Measurements from ENCODE around the gene PRKCE.
A peak's percentile ranks its signal among the peaks of the same experiment; 100 is the strongest.

Gene PRKCE

DNA sequence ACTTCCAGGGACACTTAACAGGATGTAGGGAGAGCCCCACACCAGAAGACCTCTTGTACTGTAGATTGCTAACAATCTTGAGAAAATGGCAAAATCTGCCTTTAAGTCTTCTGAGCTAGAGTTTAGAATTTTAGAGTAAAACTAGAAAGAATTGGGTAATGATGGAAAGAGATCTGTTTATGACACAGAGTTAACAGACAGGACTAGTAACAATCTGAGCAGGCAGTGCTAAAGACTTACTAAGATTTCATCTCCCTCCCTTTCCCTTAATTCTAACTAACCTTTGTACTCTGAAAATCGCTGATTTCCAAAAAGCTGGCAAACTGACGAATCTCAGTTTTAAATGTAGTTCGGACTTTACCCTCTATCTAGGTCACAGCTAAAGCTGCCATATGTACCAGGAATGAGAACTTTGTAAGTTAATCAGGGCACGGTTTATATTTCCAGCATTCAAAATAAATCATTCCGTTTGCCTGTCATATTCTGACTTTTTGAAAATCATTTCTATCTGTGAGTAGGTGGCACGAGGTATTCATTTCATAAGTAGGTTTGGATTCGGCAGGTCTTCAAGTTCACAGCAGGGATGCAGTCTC is 389.2 kb downstream of the PRKCE start:
- DNase-seq (ENCODE audit: low read depth, low spot score), result no peak

DNA sequence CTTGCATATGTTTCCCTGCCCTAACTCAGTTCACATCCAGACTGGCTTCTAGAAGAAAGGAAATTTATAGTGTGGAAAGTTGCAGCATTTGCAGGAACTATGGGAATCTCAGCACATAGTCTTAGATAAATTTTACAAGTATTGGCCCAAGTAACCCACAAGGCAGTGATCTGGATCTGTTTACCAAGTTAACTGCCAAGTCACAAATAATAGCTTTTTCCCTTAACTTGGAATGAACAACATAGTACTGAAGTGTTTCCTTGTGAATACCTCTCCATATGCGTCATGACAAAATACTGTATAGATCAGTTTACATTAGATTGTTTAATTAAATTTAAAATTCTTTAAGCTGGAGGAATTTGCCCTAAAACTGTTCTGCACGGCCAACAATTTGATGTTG is 390.0 kb downstream of the PRKCE start:
- DNase-seq (ENCODE audit: low read depth, low spot score), result no peak

DNA sequence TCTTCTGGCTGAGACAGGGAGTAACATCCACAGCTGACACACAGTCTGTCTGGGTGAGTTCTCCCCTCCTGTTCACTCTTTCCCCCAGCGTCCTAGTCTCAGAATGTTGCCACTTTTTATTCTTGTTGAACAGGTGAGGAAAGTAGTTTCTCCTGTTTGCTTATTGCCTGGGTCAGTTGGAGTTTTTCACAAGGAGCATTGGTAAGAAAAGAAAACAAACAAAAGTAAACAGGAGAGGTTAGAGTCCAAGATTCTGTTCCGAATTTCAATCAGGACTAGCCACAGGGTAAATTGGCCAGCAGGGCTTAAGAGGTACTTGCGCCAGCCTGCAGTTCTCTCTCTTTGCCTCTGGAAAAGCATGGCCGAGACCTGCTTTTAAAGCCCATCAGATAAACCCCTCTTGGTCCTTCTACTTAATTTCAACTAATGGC is 390.7 kb downstream of the PRKCE start:
- DNase-seq (ENCODE audit: low read depth, low spot score), result no peak

DNA sequence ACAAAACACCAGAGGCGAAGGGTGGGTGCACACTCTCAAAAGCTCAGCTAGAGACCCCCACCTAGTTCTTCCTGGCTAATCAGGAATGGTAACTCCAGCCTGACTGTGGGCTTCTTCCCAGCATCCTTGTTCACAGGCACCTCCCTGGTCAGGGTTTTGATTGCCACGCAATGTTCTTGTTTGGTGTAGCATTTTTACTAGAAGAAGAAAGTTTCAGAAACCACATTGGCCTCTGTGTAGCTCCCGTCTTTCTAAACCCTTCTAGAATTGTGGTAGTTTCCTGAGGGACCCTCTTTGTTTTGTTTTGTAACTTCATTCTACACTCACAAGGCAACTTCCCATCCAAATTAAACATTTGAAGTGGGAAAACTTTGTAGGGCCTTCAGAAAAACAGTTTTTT is 391.2 kb downstream of the PRKCE start:
- DNase-seq (ENCODE audit: low read depth, low spot score), result no peak

DNA sequence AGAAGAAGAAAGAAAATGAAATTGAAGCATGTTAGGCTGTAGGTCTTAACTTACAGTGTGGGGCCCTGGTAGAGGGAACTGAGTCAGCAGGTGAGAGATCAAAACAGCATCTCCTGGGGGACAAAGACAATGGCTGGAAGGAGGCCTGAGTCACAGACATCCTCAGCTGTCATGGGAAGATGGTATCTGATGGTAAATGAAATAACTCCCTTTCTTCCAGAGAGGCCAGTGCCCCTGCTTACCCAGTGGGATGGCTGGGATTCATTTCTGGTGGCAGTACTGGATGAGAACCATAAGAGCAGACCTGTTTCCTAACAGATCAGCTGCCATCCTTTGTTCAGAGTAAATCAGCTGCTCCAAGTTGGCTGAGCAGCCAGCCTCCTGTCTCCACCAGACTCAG is 394.4 kb downstream of the PRKCE start:
- DNase-seq (ENCODE audit: low read depth, low spot score), result no peak

DNA sequence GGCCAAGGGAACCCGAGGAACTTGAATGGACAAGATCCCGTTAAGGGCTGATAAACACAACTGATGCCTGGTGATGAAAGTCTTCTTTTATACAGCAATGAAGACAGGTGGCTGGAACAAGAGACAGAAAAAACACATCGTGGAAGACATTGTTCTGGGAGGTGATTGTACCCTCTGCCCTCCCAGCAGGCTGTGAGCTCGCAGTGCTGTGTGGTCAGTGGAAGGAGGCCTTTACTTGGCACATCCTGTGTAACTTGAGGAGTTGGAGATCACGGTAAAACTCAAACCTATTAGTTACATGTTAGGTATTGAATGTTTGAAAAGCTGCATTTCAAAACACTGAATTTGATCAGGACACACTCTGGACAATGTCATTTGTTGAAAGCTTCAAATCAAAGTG is 395.8 kb downstream of the PRKCE start:
- no peak for DNase-seq (ENCODE audit: low read depth, low spot score)

DNA sequence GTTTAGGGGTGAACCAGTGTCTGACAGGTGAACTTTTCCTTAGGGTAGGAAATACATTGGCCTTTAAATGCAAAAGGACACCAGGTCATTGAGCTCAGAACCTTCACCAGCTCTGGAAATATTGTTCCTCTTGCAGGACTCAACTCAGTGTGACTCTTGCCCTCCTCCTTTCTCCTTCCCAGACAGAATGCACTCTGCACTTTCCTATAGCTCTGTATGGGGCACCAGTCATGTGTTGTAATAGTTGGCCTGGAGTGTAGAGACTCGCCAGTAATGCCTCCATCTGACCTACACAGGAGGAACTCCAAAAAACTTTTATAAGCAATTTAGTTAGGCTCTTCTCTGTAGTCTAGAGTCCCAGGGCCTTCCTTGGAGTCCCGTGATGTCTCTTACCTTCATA is 397.2 kb downstream of the PRKCE start:
- no peak for DNase-seq (ENCODE audit: low read depth, low spot score)

DNA sequence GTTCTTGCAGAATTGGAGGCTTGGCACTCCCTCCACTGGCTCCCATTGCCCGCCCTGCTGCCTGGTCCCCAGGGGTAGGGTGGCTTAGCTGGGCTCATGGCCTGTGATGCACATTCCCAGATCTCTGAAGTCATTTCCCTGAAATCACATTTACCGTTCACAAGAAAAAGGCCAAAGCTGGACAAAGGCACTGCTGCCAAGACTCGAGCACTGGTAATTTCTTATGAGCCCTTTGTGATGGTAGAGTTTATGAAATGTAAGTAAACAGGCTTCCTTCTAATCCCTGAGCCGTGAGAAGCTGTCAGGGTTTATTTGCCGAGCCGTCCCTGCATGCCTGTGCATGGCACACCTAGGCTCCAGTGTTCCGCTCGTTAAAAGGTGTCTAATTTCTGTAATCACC is 398.6 kb downstream of the PRKCE start:
- no peak for DNase-seq (ENCODE audit: low read depth, low spot score)

DNA sequence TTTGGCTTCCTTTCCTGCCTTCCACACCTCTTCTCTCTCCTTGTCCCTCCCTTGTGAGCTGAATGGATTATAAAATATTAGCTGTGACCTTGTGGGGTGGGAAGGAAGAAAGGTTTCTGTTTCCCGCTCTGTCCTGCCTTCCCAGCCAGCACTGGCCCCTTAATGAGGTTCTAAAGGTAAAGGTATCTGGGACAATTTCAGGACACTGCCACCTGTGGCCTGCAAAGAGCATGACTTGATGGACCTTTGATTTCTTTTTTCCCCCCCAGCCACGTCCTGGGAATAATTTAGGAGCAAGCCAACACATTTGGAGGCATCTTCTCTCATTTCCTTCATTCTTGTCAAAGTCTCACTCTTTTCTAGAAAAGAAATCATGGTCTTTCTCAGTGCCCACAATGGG is 399.0 kb downstream of the PRKCE start:
- DNase-seq (ENCODE audit: low read depth, low spot score), result no peak

DNA sequence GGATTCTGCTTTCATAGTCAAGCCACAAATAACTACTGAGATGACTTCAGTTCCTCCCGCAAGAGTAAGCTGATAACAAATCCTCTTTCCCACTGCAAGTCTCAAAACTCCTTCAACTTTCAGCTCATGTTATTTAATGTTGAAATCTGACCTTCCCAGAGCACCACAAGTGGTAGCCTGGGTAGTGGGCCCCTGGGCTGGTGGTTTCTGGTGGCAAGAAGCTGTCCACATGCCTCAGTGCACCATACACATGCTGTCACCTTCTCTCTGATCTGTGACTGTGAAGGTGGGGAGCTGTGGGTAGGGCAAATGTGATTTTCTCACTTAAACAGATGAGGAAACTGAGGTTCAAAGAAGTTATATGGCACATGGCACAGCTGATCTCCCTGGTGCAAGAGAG is 399.6 kb downstream of the PRKCE start:
- DNase-seq (ENCODE audit: low read depth, low spot score), result no peak

DNA sequence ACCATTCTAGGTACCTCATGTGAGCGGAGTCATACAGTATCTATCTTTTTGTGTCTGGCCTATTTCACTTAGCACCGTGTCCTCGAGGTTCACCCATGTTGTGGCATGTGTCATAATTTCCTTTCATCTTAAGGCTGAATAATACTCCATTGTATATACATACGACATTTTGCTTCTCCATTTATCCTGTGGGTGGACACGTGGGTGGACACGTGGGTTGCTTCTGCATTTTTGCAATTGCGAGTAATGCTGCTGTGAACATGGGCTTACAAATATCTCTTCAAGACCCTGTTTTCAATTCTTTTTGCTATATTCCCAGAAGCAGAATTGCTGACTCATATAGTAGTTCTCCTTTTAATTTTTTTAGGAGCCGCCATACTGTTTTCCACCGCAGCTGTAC is 402.1 kb downstream of the PRKCE start:
- no peak for DNase-seq (ENCODE audit: low read depth, low spot score)

DNA sequence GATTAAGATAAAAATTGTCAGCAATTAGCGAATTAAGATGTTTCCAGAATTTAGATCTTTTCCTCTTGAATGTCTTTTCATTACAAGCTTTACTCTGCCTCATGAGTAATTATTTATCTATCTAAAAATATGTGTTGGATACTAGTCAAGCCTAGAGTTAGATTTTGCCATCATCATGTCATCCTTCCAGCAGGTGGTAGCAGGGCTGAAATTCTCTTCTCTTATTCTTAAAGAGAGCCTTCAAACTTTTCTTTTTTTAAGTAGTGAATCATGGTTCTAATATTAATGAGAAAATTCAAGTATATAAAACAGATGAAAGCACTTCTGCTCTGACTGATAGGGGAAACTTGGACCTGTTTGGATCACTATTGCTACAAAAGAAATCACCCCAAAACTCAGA is 405.1 kb downstream of the PRKCE start:
- DNase-seq (ENCODE audit: low read depth, low spot score), result no peak

DNA sequence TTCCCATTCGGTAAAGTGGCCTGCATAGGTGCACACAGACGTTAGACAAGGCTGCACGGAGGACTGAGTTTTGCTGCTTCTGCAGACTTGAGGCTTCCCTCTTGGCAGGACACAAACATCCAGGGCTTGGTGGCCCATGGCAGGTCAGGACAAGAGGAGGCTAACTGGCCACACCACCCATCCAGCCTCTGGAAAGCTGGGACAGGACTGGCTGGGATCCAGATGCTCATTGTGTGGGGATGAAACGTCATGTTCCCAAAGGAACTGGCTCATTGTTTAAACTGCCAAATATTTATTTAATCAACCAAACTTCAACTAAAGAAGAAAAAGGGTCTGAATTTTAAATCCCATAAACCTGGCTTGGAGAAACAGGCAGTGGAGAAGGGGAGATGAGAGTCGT is 406.7 kb downstream of the PRKCE start:
- peak; percentile 54 for DNase-seq (ENCODE audit: low read depth, low spot score)

DNA sequence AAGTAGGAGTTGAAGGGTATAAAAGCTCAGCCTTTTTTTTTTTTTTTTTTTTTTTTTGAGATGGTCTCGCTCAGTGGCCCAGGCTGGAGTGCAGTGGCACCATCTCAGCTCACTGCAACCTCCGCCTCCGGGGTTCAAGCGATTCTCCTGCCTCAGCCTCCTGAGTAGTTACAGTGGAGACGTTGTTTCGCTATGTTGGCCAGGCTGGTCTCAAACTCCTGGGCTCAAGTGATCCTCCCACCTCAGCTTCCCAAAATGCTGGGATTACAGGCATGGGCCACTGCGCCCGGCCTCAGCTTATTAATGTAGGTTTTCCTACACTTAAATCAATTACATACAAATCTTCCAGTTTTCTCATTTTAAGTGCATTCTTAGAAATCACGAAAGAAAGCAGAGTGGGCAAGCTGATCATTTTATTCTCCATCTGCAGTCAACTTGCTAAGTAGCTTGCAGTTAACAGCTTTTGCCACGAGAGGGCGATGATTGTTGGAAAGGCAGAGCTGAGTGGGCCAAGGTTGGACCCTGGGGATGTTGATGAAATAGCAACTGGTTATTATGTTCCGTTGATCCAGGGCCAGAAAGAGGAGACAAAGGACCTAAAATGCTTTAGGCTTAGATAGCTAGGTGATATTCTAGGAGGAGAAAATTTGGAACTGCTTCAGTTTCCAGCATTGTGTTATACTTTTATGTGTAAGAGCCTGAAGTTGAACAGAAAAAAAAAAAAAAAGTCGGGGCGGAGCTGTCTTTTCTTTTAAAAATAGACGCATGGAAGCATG is 411.4 kb downstream of the PRKCE start:
- peak; percentile 89 for DNase-seq (ENCODE audit: low read depth, low spot score)

DNA sequence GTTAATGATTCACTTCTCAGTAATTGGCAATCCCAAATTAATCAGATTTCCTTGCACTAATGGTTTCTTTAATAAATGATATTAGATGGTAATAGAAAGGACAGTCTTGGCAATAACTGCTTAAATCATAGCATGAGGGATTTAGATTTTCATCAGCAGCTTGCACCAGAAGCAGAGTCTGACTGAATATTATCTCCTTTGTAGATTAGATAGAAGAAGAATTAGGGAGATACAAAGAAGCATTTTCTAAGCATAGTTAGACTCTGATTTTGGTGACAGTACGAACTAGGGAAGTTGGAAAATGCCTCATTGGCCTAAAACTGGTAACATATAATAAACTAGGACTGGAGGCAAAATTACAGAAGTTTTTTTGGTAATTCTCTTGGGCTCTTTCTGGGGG is 412.9 kb downstream of the PRKCE start:
- DNase-seq (ENCODE audit: low read depth, low spot score), result no peak

DNA sequence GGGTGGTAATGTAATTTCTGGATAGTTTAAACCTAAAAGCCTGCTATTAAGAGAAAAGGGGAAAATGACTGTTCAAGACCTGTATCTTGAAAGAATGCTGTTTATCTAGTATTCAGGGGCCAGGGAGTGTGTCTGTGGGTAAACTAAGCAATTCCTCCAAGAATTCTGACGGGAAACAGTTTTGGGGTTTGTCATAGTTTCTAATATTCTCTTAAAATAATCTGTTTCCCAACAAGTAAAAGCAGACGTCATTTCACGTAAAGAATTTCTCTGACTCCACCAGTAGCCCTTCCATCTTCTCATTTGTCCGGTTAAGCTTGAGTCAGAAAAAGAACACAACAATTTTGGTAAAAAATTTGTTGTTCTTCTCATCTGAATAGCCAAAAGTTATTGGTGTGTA is 413.7 kb downstream of the PRKCE start:
- peak; percentile 42 for DNase-seq (ENCODE audit: low read depth, low spot score)

DNA sequence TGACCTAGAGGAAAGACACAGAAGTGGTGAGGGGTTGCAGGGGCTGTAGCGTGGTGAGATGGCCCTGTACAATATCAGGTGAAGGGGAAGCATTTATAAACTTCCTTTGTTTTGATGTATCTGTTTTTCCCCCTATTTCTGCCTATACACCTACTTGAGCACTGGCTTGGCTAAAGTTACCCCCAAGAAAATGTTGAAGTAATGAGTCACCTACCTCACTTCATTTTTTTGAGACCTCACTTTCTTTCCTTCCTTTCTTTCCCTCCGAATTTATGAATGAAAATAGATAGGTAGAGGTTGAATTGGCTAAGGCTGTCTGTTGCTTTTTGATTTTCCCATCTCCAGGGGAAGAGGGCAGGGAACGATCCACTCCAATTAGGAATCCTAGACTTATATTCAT is 414.6 kb downstream of the PRKCE start:
- DNase-seq (ENCODE audit: low read depth, low spot score), result peak; percentile 38

DNA sequence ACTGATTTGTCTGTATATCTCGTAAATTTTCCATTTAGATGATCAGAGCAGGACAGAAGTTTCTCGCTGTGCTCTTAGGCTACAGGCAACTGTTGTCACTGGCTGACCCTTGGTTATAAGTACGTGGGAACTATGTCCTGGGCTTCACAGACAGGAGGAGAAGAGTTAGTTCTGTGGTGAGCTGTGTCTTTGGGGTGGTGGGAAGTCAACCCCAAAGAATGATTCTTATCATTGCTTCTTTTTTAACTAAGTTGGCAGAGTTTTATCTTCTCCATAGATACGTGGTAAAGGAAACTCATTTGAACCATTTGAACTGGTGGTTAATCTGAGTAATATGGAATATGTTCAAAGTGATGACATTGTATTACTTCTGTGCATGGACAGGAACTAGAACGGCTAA is 415.1 kb downstream of the PRKCE start:
- peak; percentile 22 for DNase-seq (ENCODE audit: low read depth, low spot score)

DNA sequence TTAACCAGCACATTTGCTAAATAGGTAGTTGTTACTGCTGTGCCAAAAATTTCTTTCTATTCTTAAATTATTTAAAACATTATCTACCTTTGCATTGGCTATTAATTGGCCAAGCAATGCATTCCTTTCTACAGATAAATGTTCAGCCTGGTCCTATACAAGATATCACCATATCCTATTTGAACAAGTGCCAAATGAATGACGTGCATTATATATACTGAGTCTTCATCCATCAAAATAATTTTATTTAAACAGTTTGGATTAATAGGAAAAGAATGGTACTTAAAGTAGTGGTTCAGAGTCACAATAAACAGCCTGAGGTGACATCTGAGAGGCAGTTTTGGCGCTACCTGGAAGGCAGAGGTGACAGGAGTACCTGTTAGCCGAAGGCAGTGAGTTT is 415.6 kb downstream of the PRKCE start:
- DNase-seq (ENCODE audit: low read depth, low spot score), result no peak

DNA sequence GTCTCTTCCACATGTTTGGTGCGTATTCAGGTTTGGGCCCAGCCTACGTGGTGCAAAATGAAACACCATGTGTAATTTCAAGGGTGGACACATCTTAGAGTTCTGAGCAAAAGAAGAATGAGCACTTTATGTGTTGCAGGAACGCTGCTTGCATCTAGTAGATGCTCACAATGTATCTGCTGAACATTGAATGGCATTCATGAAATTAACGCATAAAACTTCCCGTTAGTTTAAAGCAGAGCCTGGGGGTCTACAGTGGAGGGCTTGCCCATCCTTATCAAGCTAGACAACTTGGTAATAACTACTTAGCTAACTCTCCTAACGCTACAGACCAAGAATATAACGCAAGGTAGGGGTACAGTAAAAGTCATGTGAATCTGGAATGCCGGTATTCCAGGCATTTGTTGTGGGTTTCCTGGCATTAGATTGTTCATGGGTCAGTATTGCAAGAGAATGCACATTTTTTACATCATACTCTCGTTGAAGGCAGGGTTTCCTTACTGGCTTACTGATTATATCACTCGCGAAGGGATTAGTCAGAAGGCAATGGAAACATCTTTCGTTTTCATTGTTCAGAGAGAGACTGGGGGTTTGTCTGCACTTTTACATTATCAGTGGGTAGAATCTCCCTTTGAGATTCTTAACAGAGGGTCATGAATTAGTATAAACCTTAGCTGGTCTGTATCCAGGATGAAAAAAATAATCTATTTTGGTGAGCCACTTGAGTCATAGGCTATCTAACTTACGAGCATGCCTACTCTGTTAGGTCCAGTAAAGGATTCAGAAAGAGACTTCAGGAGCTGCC is 416.2 kb downstream of the PRKCE start:
- DNase-seq (ENCODE audit: low read depth, low spot score), result peak; percentile 86

DNA sequence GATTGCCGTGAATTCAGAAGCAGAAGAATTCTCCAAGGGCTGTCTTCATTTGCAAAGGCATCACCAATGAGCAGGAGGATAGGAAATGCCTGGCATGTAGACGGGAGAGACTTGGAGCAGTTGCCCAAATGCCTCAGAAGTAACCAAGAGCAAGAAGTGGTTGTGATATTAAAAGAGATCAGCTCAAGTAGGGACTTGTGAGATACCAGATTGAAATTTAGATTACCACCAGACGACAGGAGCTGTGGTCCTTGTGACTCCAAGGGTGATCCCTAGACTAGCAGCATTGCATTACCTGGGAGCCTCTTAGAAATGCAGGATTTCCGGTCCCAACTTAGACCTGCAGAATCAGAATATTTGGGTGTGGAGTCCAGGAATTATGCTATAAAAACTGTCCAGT is 417.2 kb downstream of the PRKCE start:
- DNase-seq (ENCODE audit: low read depth, low spot score), result no peak

DNA sequence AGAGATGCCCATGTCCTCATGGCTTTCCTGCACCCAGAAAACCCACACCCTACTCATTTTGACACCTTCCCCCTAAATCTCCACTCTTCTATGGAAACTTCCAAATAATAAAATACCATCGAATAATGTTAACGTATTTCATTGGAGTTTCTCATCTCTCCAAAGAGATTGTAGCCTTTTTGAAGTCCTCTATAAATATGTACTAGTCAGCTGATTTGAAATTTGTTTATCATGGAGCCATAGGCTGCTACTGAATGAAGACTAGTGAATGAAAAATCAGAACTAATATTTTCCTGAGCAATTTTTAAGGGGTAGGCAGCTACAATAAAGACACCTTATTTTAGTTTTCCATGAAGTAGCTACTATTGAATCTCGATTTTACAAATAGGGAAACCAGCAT is 419.6 kb downstream of the PRKCE start:
- no peak for DNase-seq (ENCODE audit: low read depth, low spot score)
